IPS DF 19.7 (cell line): ENCODE data around the gene PTPRR.

ENCODE experiments used
- DNase-seq: peaks from one replicate; pipeline ENCODE4 v3.0.0-alpha.2; 2013; ENCODE audit warnings: low read depth, low spot score

Gene PTPRR

DNA sequence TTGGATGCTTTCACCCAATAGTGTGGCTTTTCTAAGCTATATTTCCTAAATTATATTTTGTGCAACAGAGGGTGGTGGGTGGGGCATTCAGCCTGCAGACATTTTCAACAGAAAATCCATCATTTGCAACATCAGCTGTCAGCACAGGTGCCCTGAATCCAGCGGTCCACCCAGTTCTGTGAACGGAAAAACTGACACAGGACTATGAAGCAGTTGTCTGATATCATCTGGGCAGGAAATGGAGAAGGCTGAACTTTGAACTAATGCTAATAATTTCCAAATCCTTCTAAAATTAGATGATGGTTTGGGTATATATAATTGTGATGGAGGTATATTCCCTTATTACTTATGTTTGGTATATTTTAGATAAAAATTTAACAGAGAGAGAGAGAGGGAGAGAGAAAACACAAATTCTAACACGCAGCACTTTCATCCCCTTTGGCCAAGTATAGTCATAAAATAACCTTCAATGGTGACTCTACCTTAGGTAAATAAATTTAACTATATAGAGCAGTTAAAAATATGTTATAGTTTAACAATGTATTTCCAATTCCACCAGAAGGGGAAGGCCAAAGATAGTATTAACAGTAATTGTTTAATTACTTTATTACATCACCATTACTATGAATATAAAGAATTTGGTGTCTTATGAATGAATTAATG lies 225.0 kb downstream of the PTPRR start:
- DNase-seq, result no peak

GRCh38 chr12:70692681-70693288 lies 227.8 kb downstream of the PTPRR start:
- no peak for DNase-seq

GRCh38 chr12:70691018-70691672 lies 229.4 kb downstream of the PTPRR start:
- DNase-seq, result no peak

DNA sequence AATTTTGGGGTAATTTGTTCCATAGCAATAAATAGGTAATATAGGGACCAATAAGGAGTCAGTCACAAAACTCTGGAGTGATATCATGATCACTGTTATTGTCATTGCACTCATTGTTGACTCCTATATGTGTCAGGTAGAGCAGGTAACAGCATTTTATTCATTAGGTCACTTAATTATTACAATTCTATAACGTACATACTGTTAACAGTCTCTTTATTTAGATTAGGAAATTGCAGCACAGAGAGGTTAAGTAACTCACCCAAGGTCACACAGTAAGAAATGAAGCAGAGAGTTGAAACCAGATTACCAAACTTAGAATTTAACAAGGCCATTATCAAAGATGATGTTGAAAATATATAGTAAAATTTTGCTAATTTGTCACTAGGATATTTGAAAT lies 233.6 kb downstream of the PTPRR start:
- DNase-seq, result no peak

DNA sequence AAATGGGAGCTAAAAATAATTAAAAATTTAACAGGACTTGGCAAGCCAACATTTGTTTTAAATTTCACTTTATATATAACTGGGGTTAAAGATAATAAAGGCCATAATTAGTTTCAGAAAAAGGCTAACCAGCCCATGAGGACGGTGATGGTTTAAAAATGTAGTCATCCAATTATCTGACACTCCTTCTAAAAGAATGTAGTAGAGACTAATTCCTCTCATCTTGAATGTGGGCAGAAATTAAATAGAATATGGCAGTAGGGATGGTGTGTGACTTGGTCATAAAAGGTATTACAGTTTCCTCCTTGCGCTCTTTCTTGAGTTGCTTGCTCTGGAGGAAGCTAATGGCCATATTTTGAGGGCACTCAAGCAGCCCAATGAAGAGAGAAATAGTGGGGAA lies 234.2 kb downstream of the PTPRR start:
- DNase-seq, result no peak

DNA sequence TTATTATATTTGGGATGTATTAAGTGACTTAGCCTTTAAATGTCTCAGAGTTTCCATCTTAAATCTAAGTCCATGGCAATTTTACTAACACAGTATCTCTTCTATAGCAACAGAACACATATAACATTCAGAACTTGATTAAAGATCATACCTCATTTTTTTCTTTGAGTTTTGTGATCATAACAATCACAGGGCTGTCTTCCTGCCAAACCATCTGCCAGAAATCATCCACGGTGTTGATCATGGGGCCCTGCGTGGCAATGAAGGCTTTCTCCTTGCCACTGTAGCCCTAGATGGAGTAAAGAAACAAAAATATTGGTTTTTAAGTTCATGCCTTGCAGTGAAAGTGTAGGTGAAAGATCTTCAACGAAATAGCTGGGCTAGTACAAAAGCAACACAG lies 236.6 kb downstream of the PTPRR start:
- DNase-seq, result no peak

- no peak for DNase-seq
Measured at GRCh38 chr12:70671698-70672097, 248.8 kb downstream of the PTPRR start.

- DNase-seq, result no peak
Measured at GRCh38 chr12:70670948-70671347, 249.6 kb downstream of the PTPRR start.

DNA sequence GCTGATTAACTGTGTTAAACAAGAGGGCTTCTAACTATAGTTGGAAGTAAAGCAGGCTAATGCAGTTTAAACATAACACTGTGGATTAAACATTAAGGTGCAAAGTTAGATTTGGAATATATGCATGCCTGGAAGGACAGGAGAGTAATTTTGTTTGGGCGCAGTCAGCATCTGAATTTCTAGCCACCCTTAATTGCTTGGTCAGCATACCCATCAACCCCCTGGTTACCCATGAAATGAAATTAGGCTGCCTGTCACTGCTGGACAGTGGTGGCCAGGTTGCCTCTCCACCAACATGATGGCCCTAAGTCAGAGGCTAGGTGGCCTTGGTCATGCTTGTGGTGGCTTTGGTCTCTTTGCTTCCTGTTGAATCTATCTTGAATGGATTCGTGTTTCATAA lies 253.3 kb downstream of the PTPRR start:
- DNase-seq, result no peak

- DNase-seq, result no peak
Measured at GRCh38 chr12:70666364-70666763, 254.2 kb downstream of the PTPRR start.

DNA sequence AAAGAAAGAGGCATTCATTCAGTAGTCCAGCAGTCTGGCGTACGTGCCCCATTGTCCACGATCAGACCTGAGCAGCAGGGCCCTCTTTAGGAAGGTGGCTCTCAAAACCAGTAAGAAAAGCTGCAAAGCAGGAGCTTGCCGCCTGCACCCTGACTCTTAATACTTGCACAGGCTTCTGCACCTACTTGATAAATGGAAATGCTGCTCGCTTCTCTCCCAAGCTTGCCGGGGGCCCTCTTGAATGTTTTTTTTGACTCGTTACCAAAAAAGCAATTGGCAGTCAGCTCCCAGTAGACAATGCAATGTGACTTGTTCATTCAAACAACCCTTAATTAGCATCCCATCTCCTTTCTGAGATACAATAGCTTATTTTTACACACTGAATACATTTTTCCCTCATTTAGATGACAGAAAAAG lies 256.1 kb downstream of the PTPRR start:
- DNase-seq, result no peak

- no peak for DNase-seq
Measured at GRCh38 chr12:70663838-70664237, 256.7 kb downstream of the PTPRR start.

DNA sequence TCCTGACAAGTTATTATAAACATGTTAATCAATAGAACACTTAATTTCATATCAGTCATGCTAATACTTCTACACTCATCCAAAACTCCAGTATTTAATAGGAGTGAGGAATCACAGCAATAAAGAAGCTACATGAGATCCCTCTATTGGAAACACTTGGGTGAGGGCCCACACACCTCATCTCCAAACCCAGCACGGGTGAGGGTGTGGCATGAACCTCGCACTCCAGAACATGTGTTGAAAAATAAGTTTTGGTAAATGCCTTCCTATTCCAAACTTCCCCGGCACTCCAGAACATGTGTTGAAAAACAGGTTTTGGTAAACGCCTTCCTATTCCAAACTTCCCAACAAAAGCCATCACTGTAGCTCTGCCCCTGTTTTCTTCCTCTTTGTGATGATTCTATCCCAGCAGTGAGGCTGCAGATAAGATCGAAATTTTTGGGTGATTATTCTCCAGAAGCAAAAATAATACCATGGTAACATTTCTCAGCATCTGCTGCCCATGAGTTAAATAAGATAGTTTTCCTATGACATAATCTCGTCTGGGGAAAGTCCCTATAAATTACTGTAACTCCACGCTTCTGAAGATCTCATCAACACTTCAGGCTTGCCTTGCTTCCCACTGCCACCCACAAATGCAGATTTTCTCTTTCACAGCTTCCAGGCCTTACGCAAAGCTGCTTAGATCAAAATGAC lies 258.9 kb downstream of the PTPRR start:
- no peak for DNase-seq

GRCh38 chr12:70660620-70661219 lies 259.8 kb downstream of the PTPRR start:
- no peak for DNase-seq

DNA sequence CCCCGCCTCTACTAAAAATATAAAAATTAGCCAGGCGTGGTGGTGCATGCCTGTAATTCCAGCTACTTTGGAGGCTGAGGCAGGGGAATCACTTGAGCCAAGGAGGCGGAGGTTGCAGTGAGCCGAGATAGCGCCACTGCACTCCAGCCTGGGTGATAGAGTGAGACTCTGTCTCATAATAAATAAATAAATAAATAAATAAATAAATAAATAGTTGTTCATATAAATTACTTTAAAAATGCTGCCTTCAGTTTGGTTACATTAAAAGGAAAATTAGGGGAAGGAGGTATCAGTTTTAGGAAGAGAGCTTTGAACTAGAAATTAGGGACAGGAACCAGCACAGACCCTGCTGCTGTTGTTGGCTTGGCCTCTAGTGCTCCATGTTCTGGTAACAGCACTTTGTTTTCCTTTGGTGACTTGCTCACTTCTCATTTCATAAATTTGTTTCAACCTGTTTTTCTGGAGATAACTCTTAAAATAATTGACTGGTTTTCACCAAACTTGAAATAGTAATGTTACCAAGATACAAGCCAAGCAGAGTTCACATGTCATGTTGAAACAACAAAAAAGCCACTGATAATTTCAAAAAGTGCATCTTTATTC lies 260.4 kb downstream of the PTPRR start:
- no peak for DNase-seq

- no peak for DNase-seq
Measured at GRCh38 chr12:70659077-70659606, 261.4 kb downstream of the PTPRR start.

DNA sequence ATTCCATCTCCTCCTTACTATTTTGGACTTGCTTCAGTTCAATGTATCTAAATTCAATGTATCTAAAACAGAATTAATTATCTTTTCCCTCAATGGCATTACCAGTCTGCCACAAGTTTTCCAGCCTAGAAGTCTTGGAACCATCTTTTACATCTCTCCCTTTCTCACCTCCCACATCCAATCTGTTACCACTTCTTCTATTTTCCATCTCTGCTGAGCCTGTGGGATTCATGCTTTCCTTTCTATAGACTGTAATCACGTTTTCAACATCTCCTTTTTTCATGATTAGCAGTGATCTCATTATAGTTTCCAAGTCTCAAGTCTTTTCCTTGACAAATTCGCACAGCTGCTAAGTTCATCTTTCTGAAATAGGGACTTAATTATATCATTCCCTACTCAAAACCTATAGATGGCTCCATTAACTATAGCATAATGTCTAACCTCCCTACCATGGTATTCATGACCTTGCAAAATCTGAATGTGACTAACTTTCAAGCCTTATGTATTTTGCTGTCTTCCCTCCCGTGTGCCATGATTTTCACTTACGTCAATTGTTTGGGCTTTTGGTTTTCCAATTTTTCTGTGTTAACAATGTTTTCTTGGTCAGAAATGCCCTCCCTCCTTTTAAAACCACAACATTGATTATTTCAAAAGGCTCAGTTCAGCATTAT lies 262.8 kb downstream of the PTPRR start:
- no peak for DNase-seq

- DNase-seq, result no peak
Measured at GRCh38 chr12:70652451-70652850, 268.1 kb downstream of the PTPRR start.

DNA sequence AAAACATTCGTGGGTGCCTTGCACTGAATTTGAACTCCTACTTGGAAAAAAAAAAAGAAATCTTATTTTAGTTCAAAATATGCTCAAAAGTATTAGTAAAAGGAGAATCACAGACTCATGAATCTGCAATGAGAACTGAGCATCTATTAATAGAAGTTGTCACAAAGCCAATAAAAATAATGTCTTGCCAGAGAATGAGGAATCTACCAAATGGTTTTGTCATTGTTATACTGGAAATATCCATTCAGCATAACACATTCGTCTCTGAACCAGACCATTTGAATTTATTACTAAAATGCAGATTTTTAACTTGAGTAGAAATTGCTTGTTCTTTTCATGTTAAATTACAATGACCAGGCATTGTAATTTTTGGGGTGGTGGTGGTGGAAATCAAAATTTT lies 271.7 kb downstream of the PTPRR start:
- no peak for DNase-seq

GRCh38 chr12:70648191-70648590 lies 272.3 kb downstream of the PTPRR start:
- no peak for DNase-seq

DNA sequence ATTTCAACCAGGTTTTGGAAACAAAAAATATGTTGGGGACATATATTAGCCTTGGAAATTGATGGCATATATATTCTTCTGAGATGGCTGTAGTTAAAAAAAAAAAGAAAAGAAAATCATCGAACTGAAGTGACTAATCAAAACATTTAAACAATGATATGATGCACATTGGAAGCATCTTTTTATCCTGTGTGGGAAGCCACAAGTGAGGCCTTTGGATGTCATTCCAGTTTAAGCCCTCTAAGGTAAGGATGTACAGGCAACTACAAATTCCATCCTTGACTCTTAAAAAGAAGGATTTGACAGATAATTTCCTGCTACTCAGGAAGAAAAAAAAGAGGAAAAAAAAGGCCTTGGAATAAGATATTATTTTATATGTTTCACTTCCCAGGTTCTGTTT lies 273.7 kb downstream of the PTPRR start:
- DNase-seq, result no peak
